Stimulated activated CD4-positive, alpha-beta T cell treated with anti-CD3 and anti-CD28 coated beads, Interleukin-12 subunit alpha, Interleukin-12 subunit beta, amount 100 ng/mL, for 4 hours (primary cell): ENCODE measurements around the gene UBASH3A.

ENCODE experiments used
- DNase-seq: peaks from one replicate; pipeline ENCODE4 v3.0.0-alpha.2; 2020

Gene UBASH3A

GRCh38 chr21:42471206-42471605 lies 67.5 kb downstream of the UBASH3A start:
- no peak for DNase-seq

- no peak for DNase-seq
Observed at GRCh38 chr21:42471716-42472330, 68.1 kb downstream of the UBASH3A start.

- no peak for DNase-seq
Observed at GRCh38 chr21:42472521-42472920, 68.8 kb downstream of the UBASH3A start.

DNA sequence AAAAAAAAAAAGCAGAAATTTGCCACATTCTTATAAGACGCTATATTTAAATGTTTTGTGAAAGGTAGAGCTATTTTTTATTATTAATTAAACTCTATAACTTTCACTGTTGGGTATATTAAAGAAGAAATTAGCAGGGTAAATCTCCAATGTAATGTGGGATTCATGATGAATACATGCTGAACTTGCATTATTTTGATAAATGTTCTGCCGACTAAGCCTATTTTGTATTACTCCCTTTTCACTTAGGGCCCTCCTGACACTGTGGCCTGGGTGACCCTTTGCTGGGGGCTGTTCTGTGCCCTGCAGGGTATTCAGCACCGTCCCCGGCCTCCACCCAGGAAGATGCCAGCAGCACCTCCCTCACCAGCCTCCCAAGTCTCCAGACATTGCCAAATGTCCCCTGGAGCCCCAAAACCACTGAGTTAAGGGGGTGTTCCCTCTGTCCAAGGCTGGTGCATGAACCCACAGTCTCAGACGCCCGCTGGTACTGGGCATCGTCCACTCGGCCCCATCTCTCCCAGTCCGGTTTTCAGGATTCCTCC lies 69.9 kb downstream of the UBASH3A start:
- DNase-seq, result no peak

GRCh38 chr21:42474043-42474831 lies 70.5 kb downstream of the UBASH3A start:
- DNase-seq, result no peak

DNA sequence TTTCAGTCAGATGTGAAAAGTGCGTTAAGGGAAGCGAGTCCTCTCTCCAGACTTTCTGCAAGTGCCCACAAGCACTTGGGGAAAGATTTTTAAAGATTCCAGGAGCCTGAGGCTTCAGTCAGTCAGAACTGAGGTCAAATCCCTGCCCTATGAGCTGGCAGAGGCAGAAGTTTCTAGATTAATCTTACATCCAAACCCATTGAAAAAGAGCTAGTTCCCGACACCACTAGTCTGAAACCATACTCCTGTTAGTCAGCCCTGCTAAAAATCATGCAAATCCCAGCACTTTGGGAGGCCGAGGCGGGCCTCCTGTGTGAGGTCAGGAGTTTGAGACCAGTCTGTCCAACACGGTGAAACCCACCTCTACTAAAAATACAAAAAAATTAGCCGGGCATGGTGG lies 71.3 kb downstream of the UBASH3A start:
- DNase-seq, result no peak

- DNase-seq, result no peak
Observed at GRCh38 chr21:42475526-42476387, 72.1 kb downstream of the UBASH3A start.

DNA sequence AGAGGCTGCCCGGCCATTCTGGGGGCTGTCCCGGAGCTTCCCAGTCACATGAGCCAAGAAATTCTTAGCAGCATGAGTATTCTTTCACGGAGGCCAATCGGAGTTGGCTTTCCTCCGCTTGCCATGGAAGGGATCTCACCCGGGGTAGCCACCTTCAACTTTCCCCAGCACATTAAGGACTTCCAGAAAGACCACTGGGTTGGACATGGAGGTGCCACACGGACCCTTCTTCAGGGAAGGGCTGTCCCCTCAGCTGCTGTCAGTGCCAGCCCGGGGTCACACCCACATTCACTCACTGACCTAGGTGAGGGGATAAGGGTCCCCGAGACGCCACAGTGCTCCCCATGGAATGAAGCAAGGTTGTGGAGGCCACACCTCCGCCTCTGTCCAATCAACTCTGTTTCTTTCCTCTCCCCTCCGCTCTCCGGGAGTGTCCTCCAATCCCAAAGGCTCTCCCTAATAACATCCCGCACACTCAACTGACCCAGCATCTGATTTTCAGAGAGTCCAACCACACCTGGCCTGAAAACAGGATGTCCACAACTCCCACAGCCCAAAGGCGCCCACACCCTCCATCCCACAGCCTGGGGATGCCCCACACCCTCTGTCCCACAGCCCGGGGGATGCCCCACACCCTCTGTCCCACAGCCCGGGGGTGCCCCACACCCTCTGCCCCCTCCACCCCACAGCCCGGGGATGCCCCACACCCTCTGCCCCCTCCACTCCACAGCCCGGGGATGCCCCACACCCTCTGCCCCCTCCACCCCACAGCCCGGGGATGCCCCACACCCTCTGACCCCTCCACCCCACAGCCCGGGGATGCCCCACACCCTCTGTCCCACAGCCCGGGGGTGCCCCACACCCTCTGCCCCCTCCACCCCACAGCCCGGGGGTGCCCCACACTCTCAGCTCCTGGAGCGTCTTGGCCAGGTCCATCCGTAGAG lies 73.0 kb downstream of the UBASH3A start:
- no peak for DNase-seq

- DNase-seq, result no peak
Observed at GRCh38 chr21:42478504-42478903, 74.8 kb downstream of the UBASH3A start.

- no peak for DNase-seq
Observed at GRCh38 chr21:42479582-42479981, 75.9 kb downstream of the UBASH3A start.

- DNase-seq, result no peak
Observed at GRCh38 chr21:42480736-42481135, 77.0 kb downstream of the UBASH3A start.

- DNase-seq, result no peak
Observed at GRCh38 chr21:42481169-42481568, 77.5 kb downstream of the UBASH3A start.

DNA sequence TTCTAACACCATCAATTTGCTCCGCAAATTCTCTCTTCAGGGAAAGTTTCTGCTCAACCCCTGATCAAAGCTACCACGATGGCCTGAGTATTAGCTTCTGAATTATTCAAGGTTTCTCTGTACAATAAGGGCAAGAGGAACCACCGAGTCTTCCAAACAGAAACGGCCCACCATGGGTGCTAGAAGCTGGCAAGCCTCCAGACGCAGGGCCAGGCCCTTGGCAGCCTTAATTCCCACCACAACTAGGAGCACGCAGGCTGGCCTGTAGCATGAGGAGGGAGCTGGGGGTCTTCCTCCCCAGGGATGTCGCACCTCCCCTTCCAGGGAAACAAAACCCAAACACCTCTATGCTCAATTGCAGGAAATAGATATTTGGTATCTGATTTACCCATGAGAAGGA lies 81.3 kb downstream of the UBASH3A start:
- no peak for DNase-seq

GRCh38 chr21:42486072-42486471 lies 82.4 kb downstream of the UBASH3A start:
- no peak for DNase-seq

GRCh38 chr21:42486531-42486930 lies 82.8 kb downstream of the UBASH3A start:
- no peak for DNase-seq

GRCh38 chr21:42489006-42489563 lies 85.4 kb downstream of the UBASH3A start:
- no peak for DNase-seq

DNA sequence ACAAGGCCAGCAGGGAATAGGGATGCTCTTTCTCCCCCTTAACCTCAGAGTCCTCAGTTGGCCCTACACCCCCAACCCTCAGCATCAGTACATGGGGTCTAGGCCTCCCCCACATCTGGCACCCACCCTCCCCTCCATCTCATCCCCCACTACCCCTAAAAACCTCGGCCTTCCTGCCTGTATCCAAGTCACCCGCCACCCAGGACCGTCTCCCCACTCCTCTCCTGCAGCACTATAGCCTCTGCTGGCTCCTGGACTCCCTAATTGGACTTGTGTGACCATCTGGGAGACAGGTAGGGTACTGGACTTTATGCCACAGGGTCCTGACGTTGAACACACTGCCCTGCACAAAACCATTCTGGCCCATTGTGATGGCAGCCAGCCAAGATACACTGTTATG lies 86.3 kb downstream of the UBASH3A start:
- no peak for DNase-seq

DNA sequence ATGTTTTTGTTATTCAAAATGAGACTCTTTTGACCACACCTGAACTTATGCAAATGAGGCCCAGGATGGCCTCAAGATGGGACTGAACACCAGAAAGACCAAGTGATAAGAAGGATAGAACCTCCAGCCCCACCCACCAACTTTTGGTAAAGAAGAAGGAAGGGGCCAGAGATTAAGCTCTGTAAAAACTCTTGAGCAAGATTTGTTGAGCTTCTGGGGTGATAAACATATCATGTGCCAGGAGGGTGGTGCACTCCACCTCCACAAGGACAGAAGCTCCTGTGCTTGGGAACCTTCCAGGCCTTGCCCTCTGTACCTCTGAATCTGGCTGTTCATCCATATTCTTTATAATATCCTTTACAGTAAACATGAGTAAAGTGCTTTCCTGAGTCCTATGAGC lies 87.0 kb downstream of the UBASH3A start:
- no peak for DNase-seq

DNA sequence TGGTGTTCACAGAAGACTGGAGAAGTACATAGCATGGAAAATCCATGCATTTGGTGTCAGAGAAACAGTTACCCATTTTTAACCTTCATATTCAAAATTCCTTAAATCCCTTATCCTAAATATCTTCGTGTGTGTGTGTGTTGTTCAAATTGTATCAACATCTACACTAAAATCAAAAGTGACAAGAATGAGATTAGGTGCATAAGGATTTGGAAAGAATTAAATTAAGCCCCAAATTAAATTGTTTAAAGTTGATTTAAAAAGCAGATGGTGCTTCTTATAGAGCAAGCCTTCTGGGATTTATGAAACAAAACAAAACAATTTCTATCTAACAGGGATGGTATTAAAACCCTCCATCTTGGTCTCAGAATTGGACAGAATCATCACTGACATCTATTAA lies 87.6 kb downstream of the UBASH3A start:
- no peak for DNase-seq

- no peak for DNase-seq
Observed at GRCh38 chr21:42492201-42492600, 88.5 kb downstream of the UBASH3A start.

- no peak for DNase-seq
Observed at GRCh38 chr21:42493109-42494060, 89.7 kb downstream of the UBASH3A start.
